GM19238 (cell line): ENCODE measurements around the gene TNFRSF1A.

Source experiments
- DNase-seq: peaks from one replicate; pipeline ENCODE4 v3.0.0; 2011; ENCODE audit warnings: low spot score; ENCODE audit not compliant: insufficient read length

Gene TNFRSF1A

GRCh38 chr12:6374786-6375160, 32.9 kb upstream of the TNFRSF1A start:
- DNase-seq: no peak

- DNase-seq: no peak
Measured at GRCh38 chr12:6374028-6374785, 32.3 kb upstream of the TNFRSF1A start.

- no peak for DNase-seq
Measured at GRCh38 chr12:6373022-6373787, 31.3 kb upstream of the TNFRSF1A start.

- DNase-seq: no peak
Measured at GRCh38 chr12:6372403-6373003, 30.6 kb upstream of the TNFRSF1A start.

GRCh38 chr12:6370994-6371754, 29.3 kb upstream of the TNFRSF1A start:
- no peak for DNase-seq

GRCh38 chr12:6370576-6370935, 28.7 kb upstream of the TNFRSF1A start:
- DNase-seq: no peak

GRCh38 chr12:6369916-6370575, 28.2 kb upstream of the TNFRSF1A start:
- DNase-seq: no peak

GRCh38 chr12:6368906-6369525, 27.1 kb upstream of the TNFRSF1A start:
- DNase-seq: no peak

GRCh38 chr12:6367969-6368892, 26.4 kb upstream of the TNFRSF1A start:
- peak; percentile 48 for DNase-seq

- DNase-seq: peak; percentile 71
Measured at GRCh38 chr12:6367065-6367968, 25.4 kb upstream of the TNFRSF1A start.

- no peak for DNase-seq
Measured at GRCh38 chr12:6364044-6364374, 22.1 kb upstream of the TNFRSF1A start.

- DNase-seq: peak; percentile 79
Measured at GRCh38 chr12:6363330-6364043, 21.6 kb upstream of the TNFRSF1A start.

GRCh38 chr12:6363010-6363329, 21.1 kb upstream of the TNFRSF1A start:
- no peak for DNase-seq

- DNase-seq: no peak
Measured at GRCh38 chr12:6362403-6362802, 20.5 kb upstream of the TNFRSF1A start.

- no peak for DNase-seq
Measured at GRCh38 chr12:6361834-6362233, 20.0 kb upstream of the TNFRSF1A start.

- DNase-seq: no peak
Measured at GRCh38 chr12:6360578-6361490, 19.0 kb upstream of the TNFRSF1A start.

- DNase-seq: no peak
Measured at GRCh38 chr12:6360080-6360571, 18.2 kb upstream of the TNFRSF1A start.
